Transverse colon (tissue), 4 donors: Measurements from ENCODE around the gene WWP2. TPM values are rescaled to one million over a fixed set of nuclear protein-coding genes. Genes with fewer than 3 reads are reported as not detected.

Experiments
- DNase-seq: peaks from one replicate; pipeline ENCODE4 v3.0.0-alpha.2; 2019
- H3K27ac ChIP-seq, 4 donors: fragments of 200-600 bp; sonication (generic); 2 replicates each; pipeline ENCODE4 v1.5.1; 2016 to 2018; ENCODE audit warnings: inconsistent platforms in 4 of 4
- H3K27me3 ChIP-seq: fragments of 200-600 bp; sonication (generic); 2 replicates; pipeline ENCODE4 v1.5.1; 2017; ENCODE audit warnings: inconsistent platforms
- H3K36me3 ChIP-seq, 4 donors: fragments of 200-600 bp; sonication (generic); 2 replicates each; pipeline ENCODE4 v1.5.1; 2017 to 2019; ENCODE audit warnings: inconsistent platforms in 4 of 4
- H3K4me1 ChIP-seq, 4 donors: fragments of 200-600 bp; sonication (generic); 2 replicates each; pipeline ENCODE4 v1.5.1; 2017 to 2020; ENCODE audit warnings: inconsistent platforms in 4 of 4
- H3K4me3 ChIP-seq, 4 donors: fragments of 200-600 bp; sonication (generic); 1 replicate in 1 of 4; 2 replicates in 3 of 4; pipeline versions ENCODE4 v1.5.1 to v1.6.1; 2017 to 2019; ENCODE audit warnings: inconsistent platforms in 4 of 4
- H3K9me3 ChIP-seq, 2 donors: fragments of 200-600 bp; sonication (generic); 2 replicates each; pipeline ENCODE4 v1.5.1; 2017 to 2019; ENCODE audit warnings: inconsistent platforms in 2 of 2
- CTCF ChIP-seq, 5 experiments: fragments of 200-600 bp in 3 of 5; fragments of 450-650 bp in 2 of 5; sonication (generic) in 3 of 5; IDR thresholded peaks; 1 replicate in 2 of 5; 2 replicates in 3 of 5; pipeline ENCODE4 v1.5.1; 2016 to 2017; ENCODE audit warnings: antibody characterized with exemption in 5 of 5, inconsistent platforms in 3 of 5, mild to moderate bottlenecking in 2 of 5, moderate library complexity in 1 of 5
- EP300 ChIP-seq: sonication (generic); formaldehyde crosslinking; IDR thresholded peaks from one replicate; pipeline ENCODE4 v1.6.1; 2017; ENCODE audit warnings: antibody characterized with exemption, low read depth
- POLR2A ChIP-seq: fragments of 450-650 bp; IDR thresholded peaks from one replicate; pipeline ENCODE4 v1.6.1; 2016; ENCODE audit warnings: antibody characterized with exemption, mild to moderate bottlenecking, moderate library complexity
- POLR2AphosphoS5 ChIP-seq, 3 donors: sonication (generic); formaldehyde crosslinking; IDR thresholded peaks; one replicate each; pipeline ENCODE4 v1.6.1; 2016; ENCODE audit warnings: antibody characterized with exemption in 3 of 3
- WGBS, 2 donors: methylation state at CpG; one replicate each; pipeline ENCODE4 v1.1.5; 2018; ENCODE audit warnings: low coverage in 1 of 2; 5-methylcytosine and 5-hydroxymethylcytosine counted together
- in situ Hi-C, 4 donors: fragments of 200-750 bp; cut with MboI; loops; one replicate each; pipeline versions ENCODE4 v1.15.0 to v1.15.1; 2017; ENCODE audit warnings: low sequenced_read_pairs in 3 of 4, low pct_ligation_motif_present in 1 of 4, low pct_unique_long_range_greater_than_20kb in 1 of 4
- intact Hi-C: fragments of 100-400 bp; cut with DNase I; formaldehyde crosslinking; loops from one replicate; pipeline ENCODE4 v1.15.1; 2023; ENCODE audit warnings: low total_unique reads
- total RNA-seq, 4 donors: library from RNA; depleted of rRNA; stranded (reverse); fragments of >200 nt; gene quantifications; one replicate each; pipeline ENCODE4 v1.1.0, GENCODE V29; 2016

The WWP2 gene
- total RNA-seq, 4 donors from 2014 or later: 66.8 to 157 (median 73.7) TPM

DNA sequence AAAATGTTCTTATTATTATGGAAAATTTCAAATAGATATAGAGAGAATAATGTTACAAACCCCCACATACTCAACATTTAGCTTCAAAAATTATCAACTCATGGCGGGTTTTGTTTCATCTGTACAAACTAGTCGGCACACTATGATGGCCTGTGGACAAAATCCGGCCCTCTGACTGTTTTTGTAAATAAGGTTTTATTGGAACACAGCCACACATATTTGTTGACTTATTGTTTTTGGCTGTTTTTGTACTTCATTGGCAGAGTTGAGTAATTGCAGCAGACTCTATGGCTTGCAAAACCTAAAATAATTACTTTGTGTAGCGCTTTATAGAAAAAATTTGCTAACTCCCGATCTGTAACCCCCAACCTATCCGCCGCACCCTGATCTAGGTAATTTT lies 147.6 kb downstream of the WWP2 start:
- TF ChIP-seq CTCF (IDR thresholded peaks at IDR 0.05) (no peak), EP300 (no peak), POLR2A (no peak), POLR2AphosphoS5 (IDR thresholded peaks at IDR 0.05) (no peak)
- H3K4me1 ChIP-seq: peaks cover 0 to 5% (median 2%) of the 10 kb centered on the region in 4 donors

GRCh38 chr16:69910964-69911363 lies 148.8 kb downstream of the WWP2 start:
- no peaks in the 10 kb centered on the region for H3K4me1 ChIP-seq
- intact Hi-C loops (no loop called here), in situ Hi-C loops (no loop called here)
- H3K27ac ChIP-seq: no peak overlapping the region
- WGBS, 2 donors: 71% methylated on average over 3 of the region's 3 CpGs; no CpG with 5 or more reads in 1 of the 2 donors
- no peaks in the 10 kb centered on the region for H3K27me3 ChIP-seq
- TF ChIP-seq EP300 (no peak), CTCF (IDR thresholded peaks at IDR 0.05) (no peak), POLR2A (no peak), POLR2AphosphoS5 (IDR thresholded peaks at IDR 0.05) (no peak)
- H3K9me3 ChIP-seq: no peaks in the 10 kb centered on the region
- H3K4me3 ChIP-seq: no peak overlapping the region
- peaks cover 0 to 30% (median 4%) of the 10 kb centered on the region in 4 donors for H3K36me3 ChIP-seq
- no peak for DNase-seq

More for the DNA sequence above, 147.6 kb downstream of the WWP2 start:
- Histone ChIP-seq H3K4me3 (no peak overlapping the region), H3K9me3 (no peaks in the 10 kb centered on the region), H3K27ac (no peak overlapping the region), H3K36me3 (peaks cover 0 to 30% (median 4%) of the 10 kb centered on the region in 4 donors), H3K27me3 (no peaks in the 10 kb centered on the region)
- in situ Hi-C loops (no loop called here), intact Hi-C loops (no loop called here)
- no peak for DNase-seq
- 90 to 92% methylated on average over 7 of the region's 7 CpGs for WGBS, 2 donors

DNA sequence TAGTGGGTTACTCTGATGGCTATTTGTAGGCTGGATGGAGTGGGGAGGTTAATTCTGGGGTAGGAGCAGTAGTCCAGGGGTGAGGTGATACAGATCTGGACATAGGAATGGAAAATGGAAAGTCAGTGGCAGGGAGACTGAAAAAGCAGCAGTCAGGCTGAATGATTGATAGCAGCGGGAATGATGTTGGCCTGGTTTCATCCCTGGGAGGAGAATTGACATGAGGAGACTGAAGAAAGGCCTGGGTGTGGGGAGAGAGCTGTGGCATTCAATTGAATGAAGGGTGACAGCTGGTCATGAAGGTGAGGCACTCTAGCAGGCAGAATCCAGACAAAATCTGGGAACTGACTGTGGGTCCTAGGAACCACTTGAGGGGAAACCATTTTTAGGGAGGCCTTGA lies 154.3 kb downstream of the WWP2 start:
- Histone ChIP-seq H3K36me3 (peaks cover 0 to 4% (median 0%) of the 10 kb centered on the region in 4 donors), H3K27ac (no peak overlapping the region), H3K9me3 (no peaks in the 10 kb centered on the region), H3K4me3 (no peak overlapping the region), H3K27me3 (no peaks in the 10 kb centered on the region), H3K4me1 (no peaks in the 10 kb centered on the region)
- DNase-seq: no peak
- 90 to 100% methylated on average over 1 of the region's 1 CpG for WGBS, 2 donors
- in situ Hi-C loops: no loop called here
- intact Hi-C loops: no loop called here
- no peak for TF ChIP-seq CTCF (IDR thresholded peaks at IDR 0.05)
- no peak for TF ChIP-seq POLR2A
- no peak for TF ChIP-seq EP300
- no peak for TF ChIP-seq POLR2AphosphoS5 (IDR thresholded peaks at IDR 0.05)

DNA sequence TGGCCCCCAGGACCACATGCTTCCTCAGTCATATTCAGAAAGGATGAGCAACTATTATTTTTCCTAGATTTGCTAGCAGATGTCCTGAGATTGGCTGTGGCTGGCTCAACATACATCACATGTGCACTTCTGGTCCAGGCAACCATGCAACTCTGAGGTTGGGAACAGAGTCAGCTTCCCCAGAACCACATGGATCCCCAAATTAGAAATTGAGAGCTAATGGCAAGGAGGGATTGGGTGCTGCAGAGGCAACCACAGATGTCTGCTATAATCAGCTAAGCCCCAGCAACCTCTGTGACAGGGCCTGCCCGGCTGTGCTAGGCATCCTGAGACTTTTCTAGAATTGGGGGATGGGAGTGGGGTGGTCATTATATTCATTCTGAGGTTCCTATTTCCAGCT lies 155.2 kb downstream of the WWP2 start:
- 88% methylated on average over 1 of the region's 1 CpG; no CpG with 5 or more reads in 1 of the 2 donors for WGBS, 2 donors
- intact Hi-C loops: no loop called here
- H3K27ac ChIP-seq: no peak overlapping the region

More for the DNA sequence above, 155.2 kb downstream of the WWP2 start:
- TF ChIP-seq POLR2AphosphoS5 (IDR thresholded peaks at IDR 0.05) (no peak), CTCF (IDR thresholded peaks at IDR 0.05) (no peak), POLR2A (no peak), EP300 (no peak)
- in situ Hi-C loops: no loop called here
- H3K36me3 ChIP-seq: no peaks in the 10 kb centered on the region
- H3K9me3 ChIP-seq: no peaks in the 10 kb centered on the region
- no peaks in the 10 kb centered on the region for H3K4me1 ChIP-seq
- no peak overlapping the region for H3K4me3 ChIP-seq
- H3K27me3 ChIP-seq: no peaks in the 10 kb centered on the region
- DNase-seq: no peak
